ENCODE results near the gene GARRE1. TPM values are rescaled to one million over a fixed set of nuclear protein-coding genes. Genes with fewer than 3 reads are reported as not detected.

GARRE1 gene
- total and polyA plus RNA-seq, 2 experiments from 2014 or later: 16.0 to 20.0 TPM

DNA sequence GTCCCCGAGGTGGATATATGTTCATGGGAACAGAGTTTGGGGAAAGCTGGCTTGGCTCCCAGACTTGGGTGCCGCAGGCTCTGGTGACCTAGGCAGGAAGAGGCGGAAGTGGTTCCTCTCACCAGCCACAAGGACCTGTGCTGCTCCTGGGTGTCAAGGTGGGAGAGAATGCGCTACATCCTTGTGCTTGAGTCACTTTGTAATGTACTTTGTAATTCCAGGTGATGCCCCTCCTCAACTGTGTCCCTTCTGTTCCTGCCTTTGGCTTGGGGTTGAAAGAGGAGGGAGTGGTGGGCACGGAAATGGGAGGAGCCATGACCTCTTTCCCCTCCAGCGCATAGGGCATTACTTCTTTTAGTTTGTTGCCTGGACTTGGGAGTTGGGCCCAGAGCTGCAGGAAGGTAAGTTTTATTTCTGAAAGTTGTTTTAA is 10.9 kb downstream of the GARRE1 start (continued):
- TF ChIP-seq, protein P1, sequence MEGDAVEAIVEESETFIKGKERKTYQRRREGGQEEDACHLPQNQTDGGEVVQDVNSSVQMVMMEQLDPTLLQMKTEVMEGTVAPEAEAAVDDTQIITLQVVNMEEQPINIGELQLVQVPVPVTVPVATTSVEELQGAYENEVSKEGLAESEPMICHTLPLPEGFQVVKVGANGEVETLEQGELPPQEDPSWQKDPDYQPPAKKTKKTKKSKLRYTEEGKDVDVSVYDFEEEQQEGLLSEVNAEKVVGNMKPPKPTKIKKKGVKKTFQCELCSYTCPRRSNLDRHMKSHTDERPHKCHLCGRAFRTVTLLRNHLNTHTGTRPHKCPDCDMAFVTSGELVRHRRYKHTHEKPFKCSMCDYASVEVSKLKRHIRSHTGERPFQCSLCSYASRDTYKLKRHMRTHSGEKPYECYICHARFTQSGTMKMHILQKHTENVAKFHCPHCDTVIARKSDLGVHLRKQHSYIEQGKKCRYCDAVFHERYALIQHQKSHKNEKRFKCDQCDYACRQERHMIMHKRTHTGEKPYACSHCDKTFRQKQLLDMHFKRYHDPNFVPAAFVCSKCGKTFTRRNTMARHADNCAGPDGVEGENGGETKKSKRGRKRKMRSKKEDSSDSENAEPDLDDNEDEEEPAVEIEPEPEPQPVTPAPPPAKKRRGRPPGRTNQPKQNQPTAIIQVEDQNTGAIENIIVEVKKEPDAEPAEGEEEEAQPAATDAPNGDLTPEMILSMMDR (conservative IDR thresholded peaks at IDR 0.05; ENCODE audit: low read depth in 2 of 2): no peak
- TF ChIP-seq EZH2phosphoT487 (IDR thresholded peaks at IDR 0.05; ENCODE audit: unreplicated experiment): no peak
- no peak for TF ChIP-seq STAT1 (IDR thresholded peaks at IDR 0.05; ENCODE audit: unreplicated experiment)
- no peak for TF ChIP-seq ZNF331 (CRISPR knock-in tag; IDR thresholded peaks at IDR 0.05; ENCODE audit: low read depth)
- TF ChIP-seq ZNF114 (CRISPR knock-in tag; IDR thresholded peaks at IDR 0.05): no peak
- TF ChIP-seq POLR2AphosphoS5 (IDR thresholded peaks at IDR 0.05; ENCODE audit: low read depth): no peak
- TF ChIP-seq, protein P2, sequence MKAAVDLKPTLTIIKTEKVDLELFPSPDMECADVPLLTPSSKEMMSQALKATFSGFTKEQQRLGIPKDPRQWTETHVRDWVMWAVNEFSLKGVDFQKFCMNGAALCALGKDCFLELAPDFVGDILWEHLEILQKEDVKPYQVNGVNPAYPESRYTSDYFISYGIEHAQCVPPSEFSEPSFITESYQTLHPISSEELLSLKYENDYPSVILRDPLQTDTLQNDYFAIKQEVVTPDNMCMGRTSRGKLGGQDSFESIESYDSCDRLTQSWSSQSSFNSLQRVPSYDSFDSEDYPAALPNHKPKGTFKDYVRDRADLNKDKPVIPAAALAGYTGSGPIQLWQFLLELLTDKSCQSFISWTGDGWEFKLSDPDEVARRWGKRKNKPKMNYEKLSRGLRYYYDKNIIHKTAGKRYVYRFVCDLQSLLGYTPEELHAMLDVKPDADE (IDR thresholded peaks at IDR 0.05): no peak
- no peak for TF ChIP-seq NANOG (IDR thresholded peaks at IDR 0.05; ENCODE audit: borderline replicate concordance)
- TF ChIP-seq CREB1 (CRISPR knock-in tag; IDR thresholded peaks at IDR 0.05; ENCODE audit: low read depth): no peak
- TF ChIP-seq JUNB (IDR thresholded peaks at IDR 0.05; ENCODE audit: unreplicated experiment): no peak

DNA sequence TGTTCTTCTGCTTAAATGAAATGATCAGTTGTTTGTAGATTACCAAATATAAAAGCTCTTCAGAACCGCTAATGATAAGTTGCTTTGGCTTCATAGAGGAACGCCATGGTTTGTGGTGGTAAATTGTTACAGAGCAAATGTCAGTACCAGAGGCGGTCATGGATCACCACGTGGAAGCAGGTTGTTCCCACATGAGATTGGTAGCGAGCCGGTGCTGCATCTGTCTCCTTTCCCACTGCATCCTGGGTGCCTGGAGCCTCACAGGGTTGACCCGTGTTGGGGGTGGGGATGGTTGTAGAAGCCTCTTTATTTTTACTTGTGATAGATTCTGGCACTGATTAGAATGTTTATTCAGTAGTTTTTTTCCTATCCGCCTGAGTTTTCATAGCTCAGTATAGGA is 14.7 kb downstream of the GARRE1 start:
- no peaks in the 10 kb centered on the region for H3K27me3 ChIP-seq (ENCODE audit: insufficient read depth)
- 0 out of 2 replicates have a peak, but pooled peaks cover 12% of the 10 kb centered on the region for H4K20me1 ChIP-seq (replicated peaks; ENCODE audit: insufficient read depth)
- H3K27ac ChIP-seq (ENCODE audit: low read depth): peak overlapping the region; percentile 26; the same call in 1 of the 2 replicates
- Mint-ChIP-seq H3K9me3 (no peaks in the 10 kb centered on the region), H3K27ac (no peak overlapping the region; the same call in 1 of the 2 replicates), H3K27me3 (ENCODE audit: insufficient read depth, low read depth, poor library complexity) (peaks cover 3% of the 10 kb centered on the region), H3K4me1 (peaks cover 36% of the 10 kb centered on the region), H3K36me3 (ENCODE audit: low read depth) (no peaks in the 10 kb centered on the region; the same call in 2 of the 3 replicates), H3K4me3 (no peak overlapping the region)
- no peak overlapping the region for H2AFZ ChIP-seq
- no peak overlapping the region for H3K4me3 ChIP-seq
- TF ChIP-seq, protein P3, sequence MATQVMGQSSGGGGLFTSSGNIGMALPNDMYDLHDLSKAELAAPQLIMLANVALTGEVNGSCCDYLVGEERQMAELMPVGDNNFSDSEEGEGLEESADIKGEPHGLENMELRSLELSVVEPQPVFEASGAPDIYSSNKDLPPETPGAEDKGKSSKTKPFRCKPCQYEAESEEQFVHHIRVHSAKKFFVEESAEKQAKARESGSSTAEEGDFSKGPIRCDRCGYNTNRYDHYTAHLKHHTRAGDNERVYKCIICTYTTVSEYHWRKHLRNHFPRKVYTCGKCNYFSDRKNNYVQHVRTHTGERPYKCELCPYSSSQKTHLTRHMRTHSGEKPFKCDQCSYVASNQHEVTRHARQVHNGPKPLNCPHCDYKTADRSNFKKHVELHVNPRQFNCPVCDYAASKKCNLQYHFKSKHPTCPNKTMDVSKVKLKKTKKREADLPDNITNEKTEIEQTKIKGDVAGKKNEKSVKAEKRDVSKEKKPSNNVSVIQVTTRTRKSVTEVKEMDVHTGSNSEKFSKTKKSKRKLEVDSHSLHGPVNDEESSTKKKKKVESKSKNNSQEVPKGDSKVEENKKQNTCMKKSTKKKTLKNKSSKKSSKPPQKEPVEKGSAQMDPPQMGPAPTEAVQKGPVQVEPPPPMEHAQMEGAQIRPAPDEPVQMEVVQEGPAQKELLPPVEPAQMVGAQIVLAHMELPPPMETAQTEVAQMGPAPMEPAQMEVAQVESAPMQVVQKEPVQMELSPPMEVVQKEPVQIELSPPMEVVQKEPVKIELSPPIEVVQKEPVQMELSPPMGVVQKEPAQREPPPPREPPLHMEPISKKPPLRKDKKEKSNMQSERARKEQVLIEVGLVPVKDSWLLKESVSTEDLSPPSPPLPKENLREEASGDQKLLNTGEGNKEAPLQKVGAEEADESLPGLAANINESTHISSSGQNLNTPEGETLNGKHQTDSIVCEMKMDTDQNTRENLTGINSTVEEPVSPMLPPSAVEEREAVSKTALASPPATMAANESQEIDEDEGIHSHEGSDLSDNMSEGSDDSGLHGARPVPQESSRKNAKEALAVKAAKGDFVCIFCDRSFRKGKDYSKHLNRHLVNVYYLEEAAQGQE (IDR thresholded peaks at IDR 0.05; ENCODE audit: unreplicated experiment): no peak
- TF ChIP-seq, protein P4, sequence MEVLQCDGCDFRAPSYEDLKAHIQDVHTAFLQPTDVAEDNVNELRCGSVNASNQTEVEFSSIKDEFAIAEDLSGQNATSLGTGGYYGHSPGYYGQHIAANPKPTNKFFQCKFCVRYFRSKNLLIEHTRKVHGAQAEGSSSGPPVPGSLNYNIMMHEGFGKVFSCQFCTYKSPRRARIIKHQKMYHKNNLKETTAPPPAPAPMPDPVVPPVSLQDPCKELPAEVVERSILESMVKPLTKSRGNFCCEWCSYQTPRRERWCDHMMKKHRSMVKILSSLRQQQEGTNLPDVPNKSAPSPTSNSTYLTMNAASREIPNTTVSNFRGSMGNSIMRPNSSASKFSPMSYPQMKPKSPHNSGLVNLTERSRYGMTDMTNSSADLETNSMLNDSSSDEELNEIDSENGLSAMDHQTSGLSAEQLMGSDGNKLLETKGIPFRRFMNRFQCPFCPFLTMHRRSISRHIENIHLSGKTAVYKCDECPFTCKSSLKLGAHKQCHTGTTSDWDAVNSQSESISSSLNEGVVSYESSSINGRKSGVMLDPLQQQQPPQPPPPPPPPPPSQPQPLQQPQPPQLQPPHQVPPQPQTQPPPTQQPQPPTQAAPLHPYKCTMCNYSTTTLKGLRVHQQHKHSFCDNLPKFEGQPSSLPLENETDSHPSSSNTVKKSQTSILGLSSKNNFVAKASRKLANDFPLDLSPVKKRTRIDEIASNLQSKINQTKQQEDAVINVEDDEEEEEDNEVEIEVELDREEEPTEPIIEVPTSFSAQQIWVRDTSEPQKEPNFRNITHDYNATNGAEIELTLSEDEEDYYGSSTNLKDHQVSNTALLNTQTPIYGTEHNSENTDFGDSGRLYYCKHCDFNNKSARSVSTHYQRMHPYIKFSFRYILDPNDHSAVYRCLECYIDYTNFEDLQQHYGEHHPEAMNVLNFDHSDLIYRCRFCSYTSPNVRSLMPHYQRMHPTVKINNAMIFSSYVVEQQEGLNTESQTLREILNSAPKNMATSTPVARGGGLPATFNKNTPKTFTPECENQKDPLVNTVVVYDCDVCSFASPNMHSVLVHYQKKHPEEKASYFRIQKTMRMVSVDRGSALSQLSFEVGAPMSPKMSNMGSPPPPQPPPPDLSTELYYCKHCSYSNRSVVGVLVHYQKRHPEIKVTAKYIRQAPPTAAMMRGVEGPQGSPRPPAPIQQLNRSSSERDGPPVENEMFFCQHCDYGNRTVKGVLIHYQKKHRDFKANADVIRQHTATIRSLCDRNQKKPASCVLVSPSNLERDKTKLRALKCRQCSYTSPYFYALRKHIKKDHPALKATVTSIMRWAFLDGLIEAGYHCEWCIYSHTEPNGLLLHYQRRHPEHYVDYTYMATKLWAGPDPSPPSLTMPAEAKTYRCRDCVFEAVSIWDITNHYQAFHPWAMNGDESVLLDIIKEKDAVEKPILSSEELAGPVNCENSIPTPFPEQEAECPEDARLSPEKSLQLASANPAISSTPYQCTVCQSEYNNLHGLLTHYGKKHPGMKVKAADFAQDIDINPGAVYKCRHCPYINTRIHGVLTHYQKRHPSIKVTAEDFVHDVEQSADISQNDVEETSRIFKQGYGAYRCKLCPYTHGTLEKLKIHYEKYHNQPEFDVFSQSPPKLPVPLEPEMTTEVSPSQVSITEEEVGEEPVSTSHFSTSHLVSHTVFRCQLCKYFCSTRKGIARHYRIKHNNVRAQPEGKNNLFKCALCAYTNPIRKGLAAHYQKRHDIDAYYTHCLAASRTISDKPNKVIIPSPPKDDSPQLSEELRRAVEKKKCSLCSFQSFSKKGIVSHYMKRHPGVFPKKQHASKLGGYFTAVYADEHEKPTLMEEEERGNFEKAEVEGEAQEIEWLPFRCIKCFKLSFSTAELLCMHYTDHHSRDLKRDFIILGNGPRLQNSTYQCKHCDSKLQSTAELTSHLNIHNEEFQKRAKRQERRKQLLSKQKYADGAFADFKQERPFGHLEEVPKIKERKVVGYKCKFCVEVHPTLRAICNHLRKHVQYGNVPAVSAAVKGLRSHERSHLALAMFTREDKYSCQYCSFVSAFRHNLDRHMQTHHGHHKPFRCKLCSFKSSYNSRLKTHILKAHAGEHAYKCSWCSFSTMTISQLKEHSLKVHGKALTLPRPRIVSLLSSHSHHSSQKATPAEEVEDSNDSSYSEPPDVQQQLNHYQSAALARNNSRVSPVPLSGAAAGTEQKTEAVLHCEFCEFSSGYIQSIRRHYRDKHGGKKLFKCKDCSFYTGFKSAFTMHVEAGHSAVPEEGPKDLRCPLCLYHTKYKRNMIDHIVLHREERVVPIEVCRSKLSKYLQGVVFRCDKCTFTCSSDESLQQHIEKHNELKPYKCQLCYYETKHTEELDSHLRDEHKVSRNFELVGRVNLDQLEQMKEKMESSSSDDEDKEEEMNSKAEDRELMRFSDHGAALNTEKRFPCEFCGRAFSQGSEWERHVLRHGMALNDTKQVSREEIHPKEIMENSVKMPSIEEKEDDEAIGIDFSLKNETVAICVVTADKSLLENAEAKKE (CRISPR knock-in tag; IDR thresholded peaks at IDR 0.05): no peak
- H3K4me2 ChIP-seq: no peak overlapping the region
- ATAC-seq (no peak), DNase-seq (ENCODE audit: low spot score) (no peak)
- no peaks in the 10 kb centered on the region for H3K36me3 ChIP-seq (ENCODE audit: insufficient read depth)
- peaks cover 61% of the 10 kb centered on the region for H3K79me2 ChIP-seq (replicated peaks; ENCODE audit: insufficient read depth)
- H3K4me1 ChIP-seq (ENCODE audit: insufficient read depth): peaks cover 28% of the 10 kb centered on the region
- H3F3A ChIP-seq (replicated peaks; ENCODE audit: low read depth): no peaks in the 10 kb centered on the region; the same call in 1 of the 2 replicates
- H3K9me2 ChIP-seq (ENCODE audit: insufficient read depth): no peaks in the 10 kb centered on the region

Measured in GM23338 (cell line).